ENCODE measurements around the gene AK4. TPM values are rescaled to one million over a fixed set of nuclear protein-coding genes. Genes with fewer than 3 reads are reported as not detected.

The AK4 gene
- total RNA-seq, 4 donors from 2014 or later: 7.8 to 13.9 (median 9.8) TPM

DNA sequence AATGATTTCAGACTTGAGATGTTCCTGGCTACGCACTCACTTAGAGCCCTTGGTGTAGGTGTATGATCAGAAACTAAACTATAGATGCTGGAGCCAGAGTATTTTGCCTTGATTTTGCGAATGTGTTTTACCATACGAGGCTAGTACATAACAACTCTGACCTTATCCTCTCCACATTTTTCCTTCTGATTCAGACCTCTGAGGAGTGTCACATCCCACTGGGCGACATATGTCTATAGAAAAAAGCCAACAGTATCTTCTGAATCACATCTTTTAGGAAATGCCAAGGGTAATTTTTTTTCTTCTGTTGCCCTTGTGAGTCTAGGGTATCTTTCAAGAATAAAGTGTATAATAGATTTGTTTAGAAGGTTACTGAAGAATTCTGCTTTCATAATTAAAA, 49.6 kb downstream of the AK4 start:
- H3K36me3 ChIP-seq: no peaks in the 10 kb centered on the region
- TF ChIP-seq, protein P1, sequence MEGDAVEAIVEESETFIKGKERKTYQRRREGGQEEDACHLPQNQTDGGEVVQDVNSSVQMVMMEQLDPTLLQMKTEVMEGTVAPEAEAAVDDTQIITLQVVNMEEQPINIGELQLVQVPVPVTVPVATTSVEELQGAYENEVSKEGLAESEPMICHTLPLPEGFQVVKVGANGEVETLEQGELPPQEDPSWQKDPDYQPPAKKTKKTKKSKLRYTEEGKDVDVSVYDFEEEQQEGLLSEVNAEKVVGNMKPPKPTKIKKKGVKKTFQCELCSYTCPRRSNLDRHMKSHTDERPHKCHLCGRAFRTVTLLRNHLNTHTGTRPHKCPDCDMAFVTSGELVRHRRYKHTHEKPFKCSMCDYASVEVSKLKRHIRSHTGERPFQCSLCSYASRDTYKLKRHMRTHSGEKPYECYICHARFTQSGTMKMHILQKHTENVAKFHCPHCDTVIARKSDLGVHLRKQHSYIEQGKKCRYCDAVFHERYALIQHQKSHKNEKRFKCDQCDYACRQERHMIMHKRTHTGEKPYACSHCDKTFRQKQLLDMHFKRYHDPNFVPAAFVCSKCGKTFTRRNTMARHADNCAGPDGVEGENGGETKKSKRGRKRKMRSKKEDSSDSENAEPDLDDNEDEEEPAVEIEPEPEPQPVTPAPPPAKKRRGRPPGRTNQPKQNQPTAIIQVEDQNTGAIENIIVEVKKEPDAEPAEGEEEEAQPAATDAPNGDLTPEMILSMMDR (IDR thresholded peaks at IDR 0.05): no peak
- no peak for TF ChIP-seq POLR2A (IDR thresholded peaks at IDR 0.05)
- H3K9me3 ChIP-seq: no peaks in the 10 kb centered on the region
- intact Hi-C loops (cut with DNase I): no loop called here
- no peaks in the 10 kb centered on the region for H3K27me3 ChIP-seq
- H3K4me3 ChIP-seq (replicated peaks in 1 of 3): no peak overlapping the region
- H3K27ac ChIP-seq: no peak overlapping the region
- 87 to 88% methylated on average over 4 of the region's 4 CpGs for WGBS, 2 donors
- DNase-seq: no peak
- no peaks in the 10 kb centered on the region for H3K4me1 ChIP-seq

DNA sequence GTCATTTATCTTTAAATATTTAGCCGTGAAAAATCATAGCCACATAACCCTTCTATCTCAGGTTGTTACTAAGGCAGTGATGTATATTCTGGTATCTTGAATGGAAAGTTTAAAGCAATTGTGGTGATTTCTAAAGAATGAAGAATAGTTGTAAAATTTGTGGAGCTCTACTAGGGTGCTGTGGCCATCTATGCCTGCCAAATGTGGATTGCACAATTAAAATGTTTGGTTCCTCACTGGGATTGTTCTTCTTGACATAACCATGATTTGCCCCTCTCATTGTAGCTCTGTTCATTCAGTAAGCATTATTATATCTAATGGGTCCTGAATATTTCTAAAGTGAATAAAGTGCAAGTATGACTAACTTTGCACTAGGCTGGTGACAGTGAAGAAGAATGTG, 50.1 kb downstream of the AK4 start:
- Histone ChIP-seq H3K27ac (no peak overlapping the region), H3K27me3 (no peaks in the 10 kb centered on the region), H3K4me1 (no peaks in the 10 kb centered on the region), H3K9me3 (no peaks in the 10 kb centered on the region), H3K4me3 (replicated peaks in 1 of 3) (no peak overlapping the region), H3K36me3 (no peaks in the 10 kb centered on the region)
- no peak for DNase-seq
- TF ChIP-seq, protein P1 (IDR thresholded peaks at IDR 0.05): no peak
- TF ChIP-seq POLR2A (IDR thresholded peaks at IDR 0.05): no peak
- intact Hi-C loops (cut with DNase I): no loop called here
- WGBS, 2 donors: 29 to 60% methylated on average over 1 of the region's 1 CpG

DNA sequence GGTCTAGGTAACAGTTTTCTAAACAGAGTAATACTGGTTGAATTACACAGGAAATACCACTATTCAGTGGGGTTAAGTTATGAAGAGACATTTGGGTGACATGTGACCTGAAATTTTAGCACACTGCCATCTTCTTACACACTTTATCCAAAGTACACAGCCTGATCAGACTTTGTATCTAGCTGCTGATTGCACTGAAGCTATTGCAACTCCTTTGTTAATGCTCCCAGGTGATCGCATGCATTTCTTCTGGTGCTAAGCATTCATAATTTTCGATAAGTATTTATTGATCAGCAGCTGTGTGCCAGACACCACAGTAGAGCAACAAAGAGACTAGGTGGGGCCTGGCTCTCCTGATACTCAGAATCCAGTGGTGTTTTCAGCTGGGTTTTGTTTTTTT, 52.4 kb downstream of the AK4 start:
- no peaks in the 10 kb centered on the region for H3K36me3 ChIP-seq
- no peak overlapping the region for H3K27ac ChIP-seq
- DNase-seq: no peak
- H3K4me1 ChIP-seq: no peaks in the 10 kb centered on the region
- TF ChIP-seq, protein P1 (IDR thresholded peaks at IDR 0.05): no peak
- TF ChIP-seq POLR2A (IDR thresholded peaks at IDR 0.05): no peak
- no peaks in the 10 kb centered on the region for H3K9me3 ChIP-seq
- 96 to 100% methylated on average over 2 of the region's 2 CpGs for WGBS, 2 donors
- H3K27me3 ChIP-seq: no peaks in the 10 kb centered on the region
- intact Hi-C loops (cut with DNase I): loop anchor here (10.0 kb wide), 1 partner anchor 136 kb away; no protein-coding TSS in a partner anchor
- H3K4me3 ChIP-seq (replicated peaks in 1 of 3): no peak overlapping the region

DNA sequence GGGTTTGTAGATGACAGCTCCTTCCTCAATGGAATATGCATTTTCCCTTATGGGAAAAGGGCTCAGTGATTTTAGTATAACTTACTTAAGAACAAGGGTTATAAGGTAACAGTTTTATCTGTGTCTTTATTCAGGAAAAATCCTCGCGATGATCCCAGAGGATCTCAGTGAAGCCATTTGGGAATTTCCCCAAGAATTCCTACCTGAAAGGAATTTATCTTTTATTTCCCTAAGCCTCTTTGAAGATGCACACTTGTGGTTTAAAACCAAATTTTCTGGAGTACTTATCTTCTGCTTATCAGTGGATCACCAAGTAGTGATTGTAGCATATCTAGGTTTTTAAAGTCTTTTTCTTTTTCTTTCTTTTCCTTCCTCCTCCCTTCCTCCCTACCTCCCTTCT, 58.8 kb downstream of the AK4 start:
- intact Hi-C loops (cut with DNase I): loop anchor here (10.0 kb wide), 1 partner anchor 142 kb away; no protein-coding TSS in a partner anchor
- Histone ChIP-seq H3K27me3 (no peaks in the 10 kb centered on the region), H3K4me3 (replicated peaks in 1 of 3) (no peak overlapping the region), H3K4me1 (no peaks in the 10 kb centered on the region), H3K27ac (no peak overlapping the region), H3K9me3 (no peaks in the 10 kb centered on the region), H3K36me3 (no peaks in the 10 kb centered on the region)
- no peak for TF ChIP-seq POLR2A (IDR thresholded peaks at IDR 0.05)
- TF ChIP-seq, protein P1 (IDR thresholded peaks at IDR 0.05): no peak
- 73 to 86% methylated on average over 2 of the region's 2 CpGs for WGBS, 2 donors
- DNase-seq: no peak

DNA sequence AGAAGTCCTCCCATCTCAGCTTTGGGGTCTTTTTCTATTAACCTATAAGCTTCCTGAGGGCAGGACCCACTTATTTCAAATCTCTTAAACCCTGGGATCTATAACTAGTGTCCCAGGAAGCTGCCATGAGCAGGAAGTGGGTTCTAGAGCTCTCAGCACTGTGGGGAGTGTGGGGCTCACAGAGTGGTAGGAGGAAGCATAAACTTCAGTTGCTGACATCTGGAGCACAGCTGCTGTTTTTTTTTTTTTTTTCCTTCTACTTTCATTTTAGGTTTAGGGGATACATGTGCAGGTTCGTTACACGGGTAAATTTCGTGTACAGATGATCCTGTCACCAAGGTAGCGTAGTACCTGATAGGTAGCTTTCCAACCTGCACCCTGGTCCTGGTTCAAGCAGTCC, 59.3 kb downstream of the AK4 start:
- H3K4me3 ChIP-seq (replicated peaks in 1 of 3): no peak overlapping the region
- H3K27me3 ChIP-seq: no peaks in the 10 kb centered on the region
- DNase-seq: no peak
- WGBS, 2 donors: 90 to 95% methylated on average over 4 of the region's 4 CpGs
- intact Hi-C loops (cut with DNase I): loop anchor here (10.0 kb wide), 1 partner anchor 143 kb away; no protein-coding TSS in a partner anchor
- no peaks in the 10 kb centered on the region for H3K4me1 ChIP-seq
- H3K27ac ChIP-seq: no peak overlapping the region
- no peaks in the 10 kb centered on the region for H3K9me3 ChIP-seq
- TF ChIP-seq, protein P1 (IDR thresholded peaks at IDR 0.05): no peak
- TF ChIP-seq POLR2A (IDR thresholded peaks at IDR 0.05): no peak
- no peaks in the 10 kb centered on the region for H3K36me3 ChIP-seq
